ENCODE results near the gene NOP9.

Gene NOP9

DNA sequence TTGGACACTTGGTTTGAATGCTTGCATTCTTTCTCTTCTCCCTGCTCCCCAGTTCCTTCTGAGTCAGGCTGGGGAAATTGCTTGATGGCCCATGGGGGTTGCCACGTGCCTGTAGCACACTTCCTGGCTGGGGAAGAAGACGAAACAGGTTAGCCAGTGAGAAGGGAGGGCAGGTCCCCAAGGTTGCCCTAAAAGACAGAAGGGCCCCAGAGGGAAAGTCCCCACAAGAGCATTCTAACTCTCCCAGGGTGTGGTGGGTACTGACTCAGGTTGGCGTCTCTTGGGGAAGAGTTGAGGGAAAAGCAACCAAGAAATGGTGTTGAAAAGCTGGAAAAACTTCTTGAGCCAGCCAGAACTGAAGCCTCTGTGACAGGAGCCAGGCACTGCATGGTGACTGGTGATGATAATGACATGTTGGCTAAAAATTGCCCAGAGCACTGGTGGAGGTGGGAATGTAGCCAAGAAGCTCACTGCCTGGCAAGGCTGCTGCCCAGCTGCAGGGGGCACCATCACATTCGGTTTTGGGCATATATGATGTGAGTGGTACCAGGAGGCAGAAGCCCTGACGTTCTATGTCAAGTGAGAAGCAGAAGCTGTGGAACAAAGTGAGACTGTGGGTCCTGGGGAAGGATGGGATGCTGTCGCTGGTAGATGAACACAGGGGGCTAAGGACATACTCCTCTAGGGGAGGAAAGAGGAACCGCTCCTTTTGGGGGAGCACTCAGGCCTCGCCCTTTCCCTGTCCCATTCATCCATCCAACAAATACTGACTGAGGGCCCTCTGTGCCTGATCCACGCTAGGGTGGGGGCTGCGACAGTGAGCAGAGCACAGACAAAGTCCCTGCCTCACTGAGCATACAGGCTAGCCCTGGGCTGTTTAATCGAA is 20.1 kb upstream of the NOP9 start:
- Histone ChIP-seq H3K4me3 (ENCODE audit: low read depth, low read length, poor library complexity, severe bottlenecking) (no peak overlapping the region), H3K36me3 (ENCODE audit: insufficient read depth, low read length) (no peaks in the 10 kb centered on the region), H3K4me2 (ENCODE audit: low read length) (no peak overlapping the region), H3K9ac (ENCODE audit: low read length) (no peak overlapping the region), H3K9me2 (ENCODE audit: low read depth, low read length) (no peaks in the 10 kb centered on the region), H2AFZ (ENCODE audit: low read length) (no peak overlapping the region), H3F3A (ENCODE audit: insufficient read depth, low read length) (no peaks in the 10 kb centered on the region), H4K20me1 (ENCODE audit: insufficient read depth, low read length) (no peaks in the 10 kb centered on the region), H3K9me3 (ENCODE audit: low read length) (no peaks in the 10 kb centered on the region), H3K4me1 (ENCODE audit: insufficient read depth, low read length, severe bottlenecking) (peaks cover 23% of the 10 kb centered on the region), H3K79me2 (ENCODE audit: insufficient read depth, low read length) (no peaks in the 10 kb centered on the region), H3K27me3 (ENCODE audit: insufficient read depth, low read length) (no peaks in the 10 kb centered on the region), H3K27ac (ENCODE audit: low read depth, low read length, poor library complexity, severe bottlenecking) (no peak overlapping the region)
- TF ChIP-seq EZH2 (IDR thresholded peaks at IDR 0.05; ENCODE audit: borderline replicate concordance, low read length) (no peak), CTCF (IDR thresholded peaks at IDR 0.05; ENCODE audit: low read length) (peak; percentile 67)

- Histone ChIP-seq H3K9me3 (ENCODE audit: low read length) (no peaks in the 10 kb centered on the region), H2AFZ (ENCODE audit: low read length) (no peak overlapping the region), H3K9ac (ENCODE audit: low read length) (no peak overlapping the region), H3K79me2 (ENCODE audit: insufficient read depth, low read length) (no peaks in the 10 kb centered on the region), H3F3A (ENCODE audit: insufficient read depth, low read length) (no peaks in the 10 kb centered on the region), H3K27ac (ENCODE audit: low read depth, low read length, poor library complexity, severe bottlenecking) (no peak overlapping the region), H3K4me2 (ENCODE audit: low read length) (no peak overlapping the region), H3K36me3 (ENCODE audit: insufficient read depth, low read length) (no peaks in the 10 kb centered on the region), H4K20me1 (ENCODE audit: insufficient read depth, low read length) (no peaks in the 10 kb centered on the region), H3K4me3 (ENCODE audit: low read depth, low read length, poor library complexity, severe bottlenecking) (no peak overlapping the region), H3K4me1 (ENCODE audit: insufficient read depth, low read length, severe bottlenecking) (peaks cover 16% of the 10 kb centered on the region), H3K9me2 (ENCODE audit: low read depth, low read length) (no peaks in the 10 kb centered on the region), H3K27me3 (ENCODE audit: insufficient read depth, low read length) (no peaks in the 10 kb centered on the region)
- TF ChIP-seq EZH2 (IDR thresholded peaks at IDR 0.05; ENCODE audit: borderline replicate concordance, low read length) (no peak), CTCF (IDR thresholded peaks at IDR 0.05; ENCODE audit: low read length) (no peak)
These were observed 18.7 kb upstream of the NOP9 start for GRCh38 chr14:24280797-24281460.

DNA sequence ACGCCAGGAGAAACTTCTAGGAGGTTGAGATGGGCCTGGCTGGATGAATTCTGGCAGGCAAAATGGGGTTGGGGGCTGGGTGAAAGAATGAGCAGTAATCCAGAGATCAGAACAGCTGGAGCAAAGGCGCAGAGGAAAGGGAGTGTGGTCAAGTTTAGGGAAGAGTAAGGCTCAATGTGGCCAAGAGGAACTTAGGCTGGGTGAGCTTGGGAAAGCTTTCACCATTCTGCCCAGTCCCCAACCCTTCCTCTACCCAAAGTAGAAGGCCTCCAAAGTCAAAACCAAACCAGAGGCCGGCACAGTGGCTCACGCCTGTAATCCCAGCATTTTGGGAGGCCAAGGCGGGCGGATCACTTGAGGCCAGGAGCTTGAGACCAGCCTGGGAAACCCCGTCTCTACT is 18.0 kb upstream of the NOP9 start:
- no peaks in the 10 kb centered on the region for H3K9me2 ChIP-seq (ENCODE audit: low read depth, low read length)
- no peaks in the 10 kb centered on the region for H4K20me1 ChIP-seq (ENCODE audit: insufficient read depth, low read length)
- H3K9me3 ChIP-seq (ENCODE audit: low read length), result no peaks in the 10 kb centered on the region
- H3K27me3 ChIP-seq (ENCODE audit: insufficient read depth, low read length), result no peaks in the 10 kb centered on the region
- no peak for TF ChIP-seq EZH2 (IDR thresholded peaks at IDR 0.05; ENCODE audit: borderline replicate concordance, low read length)
- no peak for TF ChIP-seq CTCF (IDR thresholded peaks at IDR 0.05; ENCODE audit: low read length)
- H3F3A ChIP-seq (ENCODE audit: insufficient read depth, low read length), result no peaks in the 10 kb centered on the region
- H3K4me1 ChIP-seq (ENCODE audit: insufficient read depth, low read length, severe bottlenecking), result peaks cover 16% of the 10 kb centered on the region
- H3K27ac ChIP-seq (ENCODE audit: low read depth, low read length, poor library complexity, severe bottlenecking), result no peak overlapping the region
- H3K4me2 ChIP-seq (ENCODE audit: low read length), result no peak overlapping the region
- H3K9ac ChIP-seq (ENCODE audit: low read length), result no peak overlapping the region
- H2AFZ ChIP-seq (ENCODE audit: low read length), result no peak overlapping the region
- no peaks in the 10 kb centered on the region for H3K79me2 ChIP-seq (ENCODE audit: insufficient read depth, low read length)
- H3K4me3 ChIP-seq (ENCODE audit: low read depth, low read length, poor library complexity, severe bottlenecking), result no peak overlapping the region
- H3K36me3 ChIP-seq (ENCODE audit: insufficient read depth, low read length), result no peaks in the 10 kb centered on the region
